Stimulated activated CD8-positive, alpha-beta memory T cell treated with anti-CD3 and anti-CD28 coated beads, Interleukin-4, amount 100 ng/mL, for 1 hour (primary cell): ENCODE results near the gene MPPED1.

Experiments used
- DNase-seq, 2 donors: peaks; one replicate each; pipeline ENCODE4 v3.0.0-alpha.2; 2020; ENCODE audit warnings: low read depth in 2 of 2, low spot score in 1 of 2

Gene MPPED1

GRCh38 chr22:43537019-43537585, 125.3 kb downstream of the MPPED1 start:
- no peak for DNase-seq

DNA sequence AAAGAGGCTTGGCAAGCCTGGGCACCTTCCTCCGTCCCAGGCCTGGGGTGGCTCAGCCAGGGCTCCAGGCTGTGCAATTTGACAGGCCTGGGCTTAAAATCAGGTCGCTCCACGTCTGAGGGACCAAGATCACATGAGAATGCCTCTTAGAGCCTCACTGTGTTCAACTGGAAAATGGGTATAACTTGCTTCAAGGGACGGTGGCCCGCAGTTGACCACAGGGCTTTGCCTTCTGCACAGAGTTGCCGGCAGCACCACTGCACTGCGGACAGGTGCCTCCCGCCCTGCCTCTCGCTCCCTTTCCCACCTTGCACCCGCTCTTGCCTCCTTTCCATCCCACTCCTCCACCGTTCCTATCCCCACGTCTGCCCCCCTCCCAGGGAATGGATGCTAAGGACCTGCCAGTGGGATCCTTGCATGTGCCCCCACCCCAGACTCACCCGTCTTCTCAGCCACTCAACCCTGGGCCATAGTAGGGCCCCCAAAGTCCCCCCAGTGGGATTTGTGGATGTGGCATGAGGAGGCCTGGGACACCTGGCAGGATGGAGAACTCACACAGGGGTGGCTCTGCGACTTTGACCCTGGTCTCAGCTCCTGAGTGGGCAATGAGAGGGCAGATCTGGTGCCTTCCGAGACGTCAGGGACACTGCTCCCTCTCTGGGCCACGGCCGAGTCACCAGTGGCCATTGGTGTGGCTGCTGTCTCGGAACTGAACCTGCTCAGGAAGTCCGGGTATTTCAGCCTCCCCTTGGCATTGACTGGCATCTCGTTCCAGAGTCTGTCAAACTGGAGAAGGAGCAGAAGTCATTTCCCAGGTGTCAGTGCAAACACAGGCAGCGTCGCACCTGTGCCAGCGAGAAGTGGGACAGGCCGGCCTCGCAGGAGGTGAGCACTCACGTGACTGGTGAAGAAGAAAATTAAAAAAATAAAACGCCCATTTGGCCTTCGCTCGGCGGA, 128.0 kb downstream of the MPPED1 start:
- DNase-seq: no peak

DNA sequence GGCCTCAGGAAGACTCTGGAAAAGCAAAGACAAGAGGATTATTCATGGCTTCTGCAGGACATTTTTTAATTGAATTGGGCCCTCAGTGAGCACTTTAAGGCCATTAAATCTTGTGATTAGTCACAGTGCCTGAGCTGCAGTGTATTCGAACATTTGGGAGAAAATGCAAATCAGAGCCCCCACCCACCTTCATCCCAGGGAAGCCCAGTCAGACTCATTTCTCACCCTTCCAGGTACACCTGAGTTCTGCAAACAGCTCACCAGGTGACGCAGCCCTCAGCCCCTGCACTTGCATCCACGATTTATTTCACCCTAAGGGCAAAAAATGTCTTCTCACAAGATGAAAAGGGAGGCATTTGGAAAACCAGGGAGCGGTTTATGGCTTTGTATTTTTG, 128.7 kb downstream of the MPPED1 start:
- DNase-seq: no peak

DNA sequence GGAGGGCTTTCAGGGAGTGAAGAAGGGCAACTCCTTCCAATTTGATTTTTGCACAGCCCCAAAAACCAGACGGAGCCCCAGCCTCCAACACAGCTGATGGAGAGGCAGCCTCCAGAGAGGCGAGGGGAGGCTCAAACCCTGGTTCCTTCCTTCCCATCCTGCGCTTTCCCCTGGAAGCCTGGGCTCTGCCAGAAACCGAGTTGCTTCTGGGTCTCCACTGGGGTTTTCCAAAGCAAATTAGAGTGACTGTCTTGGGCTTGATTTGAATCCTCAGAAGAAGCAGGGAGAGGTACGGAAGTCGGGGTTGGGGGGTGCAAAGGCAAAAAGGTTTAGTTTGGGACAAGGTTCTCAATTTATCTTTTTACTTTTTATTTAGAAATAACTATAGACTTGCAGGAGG, 129.2 kb downstream of the MPPED1 start:
- DNase-seq: no peak

DNA sequence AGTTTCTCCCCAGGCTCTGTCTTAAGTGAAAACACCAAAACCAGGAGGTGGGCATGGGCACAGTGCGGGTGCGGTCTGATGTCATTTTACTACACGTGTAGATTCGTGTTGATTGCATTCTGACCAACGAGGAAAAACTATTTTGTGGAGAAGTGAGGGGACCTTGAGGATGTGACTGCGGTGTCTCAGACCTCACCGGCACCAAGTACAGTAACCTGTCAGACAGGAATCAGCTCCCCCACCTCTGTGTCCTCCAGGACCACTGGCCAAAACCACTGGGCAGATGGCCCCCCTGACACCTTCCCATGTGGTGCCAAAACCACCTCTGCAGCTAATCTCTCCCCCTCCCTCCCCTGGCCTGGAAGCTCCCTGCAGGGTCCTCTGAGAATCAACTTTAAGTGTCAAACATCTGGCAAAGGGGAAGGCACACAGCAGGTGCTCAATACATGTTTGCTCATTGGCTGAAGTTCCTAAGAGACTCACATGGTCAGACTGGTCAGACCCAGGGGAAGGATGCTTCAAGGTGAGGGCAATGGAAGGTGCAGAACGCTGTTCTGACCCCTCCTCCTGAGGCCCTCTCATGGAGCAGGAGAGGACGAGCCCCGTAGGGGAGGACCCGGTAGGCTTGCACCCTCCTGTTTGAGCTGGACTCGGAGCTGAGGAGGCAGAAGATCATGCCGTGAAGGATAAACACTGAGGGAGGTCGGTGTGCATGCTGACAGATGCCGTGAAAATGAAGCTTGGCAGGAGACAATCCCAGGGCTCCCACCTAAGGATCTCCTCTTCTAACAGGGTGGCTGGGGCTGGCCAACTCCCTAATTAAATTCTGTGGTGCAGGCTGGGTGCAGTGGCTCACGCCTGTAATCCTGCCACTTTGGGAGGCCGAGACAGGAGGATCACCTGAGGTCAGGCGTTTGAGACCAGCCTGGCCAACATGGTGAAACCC, 129.9 kb downstream of the MPPED1 start:
- DNase-seq: no peak

DNA sequence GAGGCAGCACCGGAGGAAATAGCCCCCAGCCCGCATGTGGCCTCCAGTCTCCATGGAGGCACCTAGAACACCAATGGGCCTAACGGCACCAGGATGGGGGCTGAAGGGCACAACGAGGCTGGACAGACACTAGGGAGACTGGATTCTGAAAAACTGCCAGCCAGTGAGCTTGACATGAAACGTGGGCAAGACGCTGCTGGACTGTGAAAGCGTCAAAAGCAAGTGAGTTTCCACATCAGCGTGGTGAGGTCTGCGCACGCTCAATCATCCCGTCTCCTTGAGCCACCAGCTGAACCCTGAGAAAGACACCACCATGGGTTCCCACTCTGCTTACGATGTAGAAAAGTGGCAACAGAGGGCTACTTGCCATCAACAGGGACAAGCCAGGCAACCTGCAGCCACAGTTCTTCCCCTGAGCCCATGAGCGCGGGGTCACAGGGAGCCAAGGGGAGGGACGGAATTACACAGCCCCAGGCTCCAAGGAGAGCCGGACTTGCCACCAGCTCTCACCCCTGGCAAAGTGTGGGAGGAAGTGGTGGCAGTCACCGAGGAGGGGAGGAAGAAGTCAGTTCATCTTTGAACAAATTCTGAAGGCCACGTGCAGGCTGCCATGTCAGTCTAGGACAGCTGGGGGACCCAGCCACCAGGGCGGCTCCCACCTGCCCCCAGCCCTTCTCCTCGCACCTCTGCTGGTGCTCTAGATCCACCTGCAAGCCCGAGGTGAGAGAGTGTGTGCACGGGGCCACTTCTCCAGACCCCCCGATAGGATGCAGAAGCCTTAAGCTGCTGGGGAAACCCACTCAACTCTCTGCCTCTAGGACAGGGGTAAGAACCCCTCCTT, 131.1 kb downstream of the MPPED1 start:
- no peak for DNase-seq

DNA sequence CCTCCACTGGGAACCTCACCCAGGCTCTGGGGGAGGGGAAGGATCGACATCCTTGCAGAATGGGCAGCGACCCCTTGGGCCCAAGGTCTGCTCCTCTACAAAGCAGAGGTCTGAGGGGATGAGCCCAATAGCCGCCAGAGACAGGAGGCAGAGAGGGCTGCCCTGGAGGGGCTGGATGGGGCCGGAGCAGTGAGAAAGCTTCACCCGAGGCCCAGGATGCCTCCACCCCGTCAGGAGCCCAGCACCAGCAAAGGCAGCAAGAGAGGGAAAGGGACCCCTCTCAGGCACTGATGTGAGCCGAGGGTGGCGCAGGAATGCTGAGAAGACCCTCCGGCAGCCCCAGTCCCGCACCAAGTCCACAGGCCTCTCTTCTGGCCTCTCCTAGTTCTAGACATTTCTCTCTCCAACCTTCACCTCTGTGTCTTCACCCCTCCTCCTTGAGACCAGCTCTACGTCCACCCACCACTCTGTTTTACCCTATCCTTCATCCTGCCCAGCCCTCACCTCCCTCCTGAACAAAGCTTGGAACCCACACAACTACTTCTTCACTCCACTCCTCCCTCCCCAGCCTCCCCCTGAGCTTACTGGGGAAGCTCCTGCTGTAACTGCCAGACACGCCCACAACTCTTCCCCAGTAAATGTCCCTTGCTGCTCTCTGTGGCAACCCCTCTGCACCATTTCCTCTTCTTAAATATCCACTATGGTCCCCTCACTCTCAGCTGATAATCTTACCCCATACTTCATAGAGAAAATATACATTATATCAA, 131.9 kb downstream of the MPPED1 start:
- DNase-seq: no peak

GRCh38 chr22:43544289-43544673, 132.5 kb downstream of the MPPED1 start:
- no peak for DNase-seq

GRCh38 chr22:43546186-43546585, 134.4 kb downstream of the MPPED1 start:
- DNase-seq: no peak

DNA sequence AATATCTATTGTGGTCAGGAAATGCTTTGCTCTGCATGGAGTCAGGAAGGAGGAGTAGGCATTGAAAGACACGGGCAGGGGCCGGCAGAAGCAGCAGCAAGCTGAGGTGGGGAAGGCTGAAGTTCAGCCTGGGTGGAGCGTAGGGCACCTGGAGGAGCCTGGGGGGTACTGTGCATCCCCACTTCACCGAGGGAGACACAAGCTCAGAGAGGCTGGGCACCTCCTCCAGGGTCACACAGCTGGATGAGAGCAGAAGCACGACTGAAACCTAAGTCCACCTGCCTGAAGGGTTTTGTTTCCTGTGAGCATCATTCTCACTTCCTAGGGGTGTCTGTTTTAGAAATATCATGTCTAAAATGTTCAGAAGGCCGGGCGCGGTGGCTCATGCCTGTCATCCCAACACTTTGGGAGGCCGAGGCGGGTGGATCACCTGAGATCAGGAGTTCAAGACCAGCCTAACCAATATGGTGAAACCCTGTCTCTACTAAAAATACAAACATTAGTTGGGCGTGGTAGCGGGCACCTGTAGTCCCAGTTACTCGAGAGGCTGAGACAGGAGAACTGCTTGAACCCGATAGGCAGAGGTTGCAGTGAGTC, 138.3 kb downstream of the MPPED1 start:
- no peak for DNase-seq

GRCh38 chr22:43550672-43551071, 138.9 kb downstream of the MPPED1 start:
- no peak for DNase-seq

DNA sequence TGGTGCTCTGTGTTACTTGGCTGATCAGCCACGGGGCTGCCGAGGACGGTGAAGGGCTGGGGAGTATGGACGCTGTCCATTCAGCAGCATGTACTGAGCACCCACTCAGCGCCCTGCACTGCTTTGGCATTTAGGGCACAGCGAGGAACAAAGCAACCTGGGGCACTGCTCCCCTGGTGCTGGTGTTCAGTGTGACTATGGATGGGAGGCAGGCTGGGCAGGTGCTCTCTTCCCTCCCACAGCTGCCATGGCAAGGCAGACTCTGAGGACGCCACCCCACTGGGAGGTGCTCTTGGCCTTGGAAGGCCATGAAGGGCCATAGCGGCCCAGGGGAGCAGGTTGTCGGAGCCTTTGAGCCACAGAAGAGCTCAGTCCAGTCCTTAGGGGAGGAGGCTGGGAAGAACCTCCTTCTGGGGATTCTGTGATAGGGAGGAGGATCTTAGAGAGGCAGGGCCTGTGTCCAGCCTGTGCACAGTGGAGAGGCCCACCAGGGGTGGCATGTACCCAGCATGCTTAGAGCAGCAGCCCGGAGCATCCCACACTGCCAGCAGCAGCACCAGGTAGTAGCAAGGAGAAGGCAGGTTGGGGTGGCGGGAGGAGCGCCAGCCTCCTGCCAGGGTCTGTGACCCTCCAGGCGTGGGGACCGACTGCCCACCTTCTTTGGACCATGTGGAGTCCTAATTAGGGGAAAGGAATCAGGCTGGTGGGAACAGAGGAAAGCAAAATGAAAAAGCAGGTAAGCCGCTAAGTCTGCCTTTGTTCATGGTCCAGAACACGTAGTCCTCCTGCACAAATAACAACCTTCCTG, 141.8 kb downstream of the MPPED1 start:
- no peak for DNase-seq

GRCh38 chr22:43554259-43554636, 142.4 kb downstream of the MPPED1 start:
- no peak for DNase-seq

DNA sequence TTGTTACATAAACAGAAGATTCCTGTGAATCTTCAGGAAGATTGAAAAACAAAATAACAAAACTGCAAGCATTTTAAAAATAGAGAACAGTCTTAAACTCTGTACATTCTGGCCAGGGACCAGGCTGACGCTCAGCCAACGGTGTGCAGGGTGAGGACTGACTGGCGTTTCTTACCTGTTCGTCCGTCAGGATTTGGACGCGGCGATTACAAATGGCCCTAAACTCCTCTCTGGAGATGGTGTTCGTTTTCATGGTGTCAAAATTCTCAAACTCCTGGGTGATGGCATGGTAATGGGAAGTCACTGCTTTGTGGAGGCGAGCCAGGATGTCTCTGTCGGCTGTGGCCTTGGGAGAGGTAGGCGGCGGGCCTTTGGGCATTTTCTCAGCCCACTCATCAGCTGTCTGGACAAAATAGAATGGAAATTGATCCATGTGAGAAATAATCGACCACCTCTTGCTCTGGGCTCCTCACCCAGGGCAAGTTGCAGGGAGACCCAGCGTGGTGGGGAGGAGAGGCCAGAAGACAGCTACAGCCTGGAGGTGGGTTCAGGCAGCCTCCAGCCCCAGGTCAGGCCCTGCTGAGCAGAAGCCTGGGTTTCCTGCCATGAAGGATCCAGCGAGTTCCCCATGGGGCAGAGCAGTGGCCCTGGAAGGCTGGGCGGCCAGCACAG, 143.0 kb downstream of the MPPED1 start:
- DNase-seq: no peak

DNA sequence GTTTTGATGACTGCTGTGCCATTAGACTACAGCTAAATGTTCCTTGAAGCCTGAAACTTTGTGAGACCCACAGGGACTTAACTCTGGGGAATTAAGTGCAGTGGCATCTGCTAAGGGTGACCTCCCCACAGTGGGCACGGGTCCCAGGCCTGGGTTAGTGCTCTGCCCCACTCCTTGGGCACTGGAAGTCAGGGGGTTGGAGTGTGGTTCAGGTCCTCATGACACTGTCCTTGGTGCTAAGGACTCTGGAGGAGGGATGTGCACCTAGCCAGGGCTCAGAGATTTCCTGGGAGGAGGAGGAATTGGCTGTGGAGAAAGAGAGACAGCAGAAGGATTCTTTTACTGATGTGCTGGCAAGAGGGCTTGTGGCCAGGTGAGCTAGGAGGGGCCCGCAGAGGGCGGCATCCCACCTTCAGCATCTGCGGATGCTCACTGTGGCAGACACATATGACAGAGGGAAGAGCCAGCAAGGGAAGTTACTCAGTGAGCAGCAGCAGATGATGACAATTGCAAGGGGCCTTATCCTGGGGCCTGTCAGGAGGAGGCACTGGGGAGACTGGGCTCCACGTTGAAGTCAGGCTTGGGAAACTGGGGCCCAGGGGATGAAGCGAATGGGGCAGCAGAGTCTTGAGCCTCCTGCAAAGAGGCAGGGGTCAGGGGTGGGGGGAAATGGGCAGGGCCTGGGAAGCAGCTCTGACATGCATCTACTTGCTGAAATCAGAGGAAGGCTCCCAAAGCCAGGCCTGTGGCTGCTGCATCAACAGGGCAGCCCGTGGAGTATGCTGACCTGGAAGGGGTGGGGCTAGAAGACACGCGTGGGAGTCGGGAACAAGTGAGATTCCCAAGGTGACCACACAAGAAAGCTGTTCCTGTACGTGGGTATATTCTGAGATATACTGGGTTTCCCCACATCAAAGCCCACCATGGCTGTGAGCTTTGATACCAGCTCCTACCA, 144.0 kb downstream of the MPPED1 start:
- DNase-seq: no peak
